ENCODE measurements around the gene NUDCD3.

DNA sequence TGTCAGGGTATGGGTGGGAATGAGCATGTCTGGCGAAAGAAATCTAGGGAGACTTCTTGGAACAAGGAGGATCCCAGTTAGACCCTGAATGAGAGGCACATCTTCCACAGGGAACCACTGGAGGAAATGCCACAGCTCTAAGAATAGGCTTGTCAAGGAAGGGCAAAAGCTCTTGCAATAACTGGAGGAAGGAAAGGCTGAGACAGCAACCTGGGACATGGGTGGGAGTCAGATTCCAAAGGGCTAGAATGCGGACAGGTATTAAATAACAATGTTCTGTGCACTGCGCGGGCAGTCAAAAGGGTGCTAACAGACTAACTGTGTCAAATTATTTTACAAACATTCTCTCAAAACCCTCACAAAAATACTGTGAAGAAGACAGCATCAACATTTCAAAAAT lies 4.5 kb downstream of the NUDCD3 start:
- TF ChIP-seq CTCF (IDR thresholded peaks at IDR 0.05) (no peak), POLR2A (IDR thresholded peaks at IDR 0.05) (no peak)
